ENCODE results near the gene TMEM140.

DNA sequence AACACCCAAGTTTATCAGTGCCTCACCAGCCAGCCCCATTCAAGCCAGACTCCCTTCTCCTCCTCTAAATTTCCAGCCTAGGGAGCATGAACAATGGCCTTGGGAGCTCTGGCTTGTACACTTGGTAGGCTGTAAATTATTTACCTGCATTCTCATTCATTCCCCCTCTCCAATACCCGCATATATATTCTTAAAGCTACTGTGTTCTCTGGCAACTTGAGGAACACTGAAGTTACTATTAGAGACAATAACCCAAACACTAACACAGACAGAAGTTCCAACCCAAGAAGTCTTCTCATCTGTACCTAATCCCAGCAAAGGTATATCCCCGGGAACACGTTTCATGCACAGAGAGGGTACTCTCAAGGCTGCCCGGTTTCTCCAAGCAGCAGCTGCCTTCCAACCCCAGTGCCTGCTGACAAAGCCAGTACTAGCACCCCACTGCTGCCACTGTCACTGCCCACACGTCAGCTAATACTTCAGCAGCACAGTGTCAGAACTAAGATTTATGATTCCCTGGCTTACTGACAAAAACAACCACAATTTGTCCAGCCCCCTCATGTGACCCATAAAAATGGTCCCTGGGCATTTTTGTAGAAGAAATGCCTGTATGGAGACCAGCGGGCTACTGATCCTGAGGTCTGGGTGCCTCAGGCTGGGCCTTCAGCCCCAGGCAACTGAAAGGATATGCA, 60.4 kb downstream of the TMEM140 start:
- TF ChIP-seq, protein P1, sequence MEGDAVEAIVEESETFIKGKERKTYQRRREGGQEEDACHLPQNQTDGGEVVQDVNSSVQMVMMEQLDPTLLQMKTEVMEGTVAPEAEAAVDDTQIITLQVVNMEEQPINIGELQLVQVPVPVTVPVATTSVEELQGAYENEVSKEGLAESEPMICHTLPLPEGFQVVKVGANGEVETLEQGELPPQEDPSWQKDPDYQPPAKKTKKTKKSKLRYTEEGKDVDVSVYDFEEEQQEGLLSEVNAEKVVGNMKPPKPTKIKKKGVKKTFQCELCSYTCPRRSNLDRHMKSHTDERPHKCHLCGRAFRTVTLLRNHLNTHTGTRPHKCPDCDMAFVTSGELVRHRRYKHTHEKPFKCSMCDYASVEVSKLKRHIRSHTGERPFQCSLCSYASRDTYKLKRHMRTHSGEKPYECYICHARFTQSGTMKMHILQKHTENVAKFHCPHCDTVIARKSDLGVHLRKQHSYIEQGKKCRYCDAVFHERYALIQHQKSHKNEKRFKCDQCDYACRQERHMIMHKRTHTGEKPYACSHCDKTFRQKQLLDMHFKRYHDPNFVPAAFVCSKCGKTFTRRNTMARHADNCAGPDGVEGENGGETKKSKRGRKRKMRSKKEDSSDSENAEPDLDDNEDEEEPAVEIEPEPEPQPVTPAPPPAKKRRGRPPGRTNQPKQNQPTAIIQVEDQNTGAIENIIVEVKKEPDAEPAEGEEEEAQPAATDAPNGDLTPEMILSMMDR (conservative IDR thresholded peaks at IDR 0.05; ENCODE audit: low read depth, low read length): no peak
- no peak for TF ChIP-seq EZH2 (IDR thresholded peaks at IDR 0.05; ENCODE audit: borderline replicate concordance, low read depth, low read length, poor library complexity, severe bottlenecking)

All from A673 (cell line).